NK-92 (cell line): ENCODE measurements around the gene SPATA31A3.
"Not testable (repeated sequence)": the region's sequence is repeated elsewhere in the genome, so short reads cannot be mapped to it uniquely, and the experiment has no call there.

Source experiments
- DNase-seq: peaks from one replicate; lab custom pipeline; 2025; ENCODE audit not compliant: unreplicated experiment; lab: John Stamatoyannopoulos, UW

Gene SPATA31A3

DNA sequence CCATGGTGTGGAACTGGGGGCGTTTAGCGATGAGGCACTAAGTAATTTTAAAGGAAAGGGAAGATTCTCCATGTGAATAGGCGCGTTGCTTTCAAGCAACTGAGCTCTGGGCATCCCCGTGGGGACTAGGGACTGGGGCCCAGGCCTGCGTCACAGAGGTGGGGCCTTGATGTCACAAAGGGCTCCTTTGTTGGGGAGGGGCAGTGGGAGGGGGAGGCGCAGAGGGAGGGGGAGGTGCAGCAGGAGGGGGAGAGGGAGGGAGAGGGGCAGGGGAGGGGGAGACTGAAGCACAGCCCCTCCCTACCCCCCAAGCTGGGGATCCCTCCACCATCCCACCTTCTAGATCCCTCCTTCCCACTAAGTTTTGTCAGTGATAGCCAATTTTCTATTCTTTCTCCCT lies at the start of gene SPATA31A3:
Gene SPATA31A3, minus strand, starts transcription at position 101 of the 400 bp plus-strand sequence. Its CDS starts 29 bp downstream, at position 72.
- not testable (repeated sequence) for DNase-seq

DNA sequence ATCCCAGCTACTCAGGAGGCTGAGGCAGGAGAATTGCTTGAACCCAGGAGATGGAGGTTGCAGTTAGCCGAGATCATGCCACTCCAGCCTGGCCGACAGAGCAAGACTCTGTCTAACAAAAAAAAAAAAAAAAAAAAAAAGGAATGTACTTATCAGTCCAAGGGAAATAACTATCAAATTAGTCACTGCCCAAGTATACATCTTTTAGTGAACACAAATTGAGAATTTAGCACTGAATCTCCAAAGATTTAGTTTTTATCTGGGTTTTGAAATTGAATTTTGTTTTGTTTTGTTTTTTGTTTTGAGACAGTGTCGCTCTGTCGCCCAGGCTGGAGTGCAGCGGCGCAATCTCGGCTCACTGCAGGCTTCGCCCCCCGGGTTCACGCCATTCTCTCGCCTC lies 39.8 kb downstream of the SPATA31A3 start:
- not testable (repeated sequence) for DNase-seq

DNA sequence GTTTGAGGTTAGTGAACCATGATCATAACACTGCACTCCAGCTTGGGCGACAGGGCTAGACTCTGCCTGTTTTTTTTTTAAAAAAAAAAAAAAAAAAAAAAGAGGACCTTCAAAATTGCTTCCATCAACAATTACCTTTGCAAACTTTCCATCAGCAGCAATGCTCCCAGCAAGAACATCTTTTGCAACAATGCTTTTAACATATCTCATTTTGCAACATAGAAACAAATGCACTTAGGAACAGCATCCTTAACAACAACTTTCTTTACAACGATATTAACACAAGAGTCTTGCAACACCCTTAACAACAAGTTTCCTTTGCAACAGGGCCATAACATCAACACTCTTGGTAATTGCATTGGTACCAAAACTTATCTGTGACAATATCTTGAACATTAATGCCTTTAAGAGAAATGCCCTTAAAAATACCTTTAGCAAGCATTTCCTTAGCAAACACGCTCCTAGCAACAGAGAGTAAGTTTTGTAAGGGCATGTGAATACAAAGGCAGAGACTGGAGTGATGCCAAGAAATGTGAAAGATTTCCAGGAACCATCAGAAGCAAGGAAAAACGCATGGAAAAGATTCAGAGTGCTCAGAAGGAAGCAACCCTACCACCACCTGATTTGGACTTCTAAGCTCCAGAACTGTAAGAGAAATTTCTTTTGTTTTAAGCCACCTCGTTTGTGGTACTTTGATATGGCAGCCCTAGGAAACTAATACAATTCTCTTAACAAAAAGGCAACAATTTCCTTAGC lies 49.8 kb downstream of the SPATA31A3 start:
- DNase-seq = not testable (repeated sequence)

DNA sequence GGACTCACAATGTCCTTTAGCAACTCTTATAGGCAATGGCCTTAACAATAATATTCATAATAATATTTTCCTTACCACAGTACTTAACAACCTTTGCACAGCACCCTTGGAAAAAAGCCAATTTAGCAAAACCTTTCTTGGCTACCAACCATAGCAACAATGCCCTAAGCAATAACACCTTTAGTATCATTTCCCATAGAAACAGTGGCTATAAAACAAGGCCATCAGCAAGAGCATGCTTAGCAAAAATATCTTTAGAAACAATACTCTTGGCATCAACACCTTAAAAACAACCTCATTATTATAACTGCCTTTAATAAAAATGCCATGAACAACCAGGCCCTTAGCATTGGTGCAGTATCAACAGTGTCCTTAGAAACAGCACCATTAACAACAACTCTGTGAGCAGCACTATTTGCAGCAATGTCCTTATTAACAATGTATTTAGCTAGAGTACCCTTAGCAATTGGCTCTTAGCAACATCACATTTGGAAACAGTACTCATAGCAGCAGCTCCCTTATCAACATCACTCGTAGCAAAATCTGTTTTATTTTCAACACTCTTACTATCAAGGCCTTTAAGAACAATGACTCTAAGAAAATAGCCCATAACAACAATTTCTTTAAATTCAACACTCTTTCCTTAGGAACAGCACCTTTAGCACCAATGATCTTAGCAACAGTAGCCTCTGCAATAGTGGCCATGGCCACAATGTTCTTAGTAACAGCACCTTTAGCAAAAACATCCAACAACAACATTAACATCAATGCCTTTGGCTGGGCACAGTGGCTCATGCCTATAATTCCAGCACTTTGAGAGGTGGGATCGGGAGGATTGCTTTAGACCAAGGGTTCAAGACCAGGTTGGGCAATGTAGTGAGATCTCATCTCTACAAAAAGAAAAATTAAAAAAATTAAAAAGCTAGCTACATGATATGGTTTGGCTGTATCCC lies 52.2 kb downstream of the SPATA31A3 start:
- not testable (repeated sequence) for DNase-seq

DNA sequence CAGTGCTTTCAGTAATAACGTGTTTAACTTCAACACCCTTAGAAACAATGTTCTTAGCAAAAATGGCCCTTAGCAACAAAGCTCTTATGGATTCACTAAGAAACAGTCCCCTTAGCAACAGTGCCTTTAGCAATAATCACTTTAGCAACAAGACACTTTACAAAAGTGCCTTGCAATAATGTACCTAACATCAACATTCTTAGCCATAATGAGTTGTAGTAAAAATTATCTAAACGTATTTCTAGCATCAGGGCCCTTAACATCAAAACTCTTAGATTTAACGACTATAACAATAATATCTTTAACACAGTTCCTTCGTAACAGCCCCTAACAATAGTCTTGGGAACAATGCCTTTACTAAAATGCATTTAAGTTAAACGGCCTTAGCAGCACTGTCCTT lies 54.0 kb downstream of the SPATA31A3 start:
- not testable (repeated sequence) for DNase-seq

DNA sequence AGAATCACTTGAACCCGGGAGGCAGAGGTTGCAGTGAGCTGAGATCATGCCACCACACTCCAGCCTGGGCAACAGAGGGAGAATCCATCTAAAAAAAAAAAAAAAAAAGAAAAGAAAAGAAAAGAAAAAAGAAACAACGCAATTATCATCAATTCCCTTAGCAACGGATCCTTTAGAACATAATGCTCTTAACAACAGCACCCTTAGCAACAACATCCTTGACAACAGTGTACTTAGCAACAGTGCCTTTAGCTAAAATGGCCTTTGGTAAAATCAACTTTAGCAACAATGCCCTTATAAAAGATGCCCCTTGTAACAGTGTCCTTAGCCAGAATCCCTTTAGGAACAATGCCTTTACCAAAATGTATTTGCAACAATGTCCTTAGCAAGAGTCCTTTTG lies 54.7 kb downstream of the SPATA31A3 start:
- DNase-seq = not testable (repeated sequence)
